Mesenchymal stem cell (in vitro differentiated cells and primary cell): ENCODE measurements around the gene HS1BP3.

Experiments
- DNase-seq: peaks from one replicate; pipeline ENCODE4 v3.0.0-alpha.2; 2013
- H2AFZ ChIP-seq: one replicate; pipeline ENCODE4 v1.6.1; 2013; ENCODE audit warnings: low read depth, mild to moderate bottlenecking, control low read depth, inconsistent platforms, low read length, moderate library complexity
- H2AK5ac ChIP-seq: 2 replicates; pipeline ENCODE4 v1.6.1; 2013; ENCODE audit warnings: low read length, moderate library complexity, mild to moderate bottlenecking, inconsistent platforms; ENCODE audit not compliant: severe bottlenecking
- H2BK120ac ChIP-seq: one replicate; pipeline ENCODE4 v1.6.1; 2013; ENCODE audit warnings: low read depth, mild to moderate bottlenecking, inconsistent platforms, low read length, moderate library complexity
- H2BK12ac ChIP-seq, 2 experiments: one replicate each; pipeline ENCODE4 v1.6.1; 2013; ENCODE audit warnings: inconsistent platforms in 2 of 2, low read length in 2 of 2, mild to moderate bottlenecking in 2 of 2, moderate library complexity in 2 of 2, control low read depth in 1 of 2
- H2BK15ac ChIP-seq: one replicate; pipeline ENCODE4 v1.6.1; 2013; ENCODE audit warnings: mild to moderate bottlenecking, low read depth, inconsistent platforms; ENCODE audit not compliant: poor library complexity, severe bottlenecking
- H2BK5ac ChIP-seq: 2 replicates; pipeline ENCODE4 v1.6.1; 2013; ENCODE audit warnings: low read depth, mild to moderate bottlenecking, low read length, control low read depth, inconsistent platforms; ENCODE audit not compliant: poor library complexity, severe bottlenecking
- H3K14ac ChIP-seq, 2 experiments: one replicate each; pipeline ENCODE4 v1.6.1; 2013; ENCODE audit warnings: inconsistent platforms in 2 of 2, low read length in 2 of 2, control low read depth in 1 of 2, mild to moderate bottlenecking in 1 of 2, moderate library complexity in 1 of 2
- H3K18ac ChIP-seq, 2 experiments: one replicate each; pipeline ENCODE4 v1.6.1; 2013; ENCODE audit warnings: inconsistent platforms in 2 of 2, low read length in 2 of 2, control low read depth in 1 of 2, low read depth in 1 of 2, mild to moderate bottlenecking in 1 of 2
- H3K23ac ChIP-seq, 2 experiments: one replicate each; pipeline ENCODE4 v1.6.1; 2013; ENCODE audit warnings: inconsistent platforms in 2 of 2, low read length in 2 of 2, mild to moderate bottlenecking in 2 of 2, moderate library complexity in 2 of 2, control low read depth in 1 of 2
- H3K27ac ChIP-seq: 2 replicates; pipeline ENCODE4 v1.5.1; 2013; ENCODE audit warnings: mild to moderate bottlenecking, moderate library complexity, low read length, control low read depth, inconsistent platforms; ENCODE audit not compliant: poor library complexity, severe bottlenecking
- H3K27me3 ChIP-seq, 2 experiments: 2 replicates each; pipeline versions ENCODE4 v1.6.1 to v1.7.0; 2013; ENCODE audit warnings: low read length in 2 of 2, mild to moderate bottlenecking in 2 of 2, moderate library complexity in 2 of 2, control low read depth in 1 of 2, inconsistent platforms in 1 of 2; ENCODE audit not compliant: control insufficient read depth in 1 of 2, insufficient read depth in 1 of 2
- H3K36me3 ChIP-seq, 2 experiments: 2 replicates each; pipeline versions ENCODE4 v1.6.1 to v1.7.0; 2013; ENCODE audit warnings: low read length in 2 of 2, control low read depth in 1 of 2, inconsistent platforms in 1 of 2, low read depth in 1 of 2, mild to moderate bottlenecking in 1 of 2; ENCODE audit not compliant: insufficient read depth in 2 of 2, control insufficient read depth in 1 of 2
- H3K4ac ChIP-seq, 2 experiments: one replicate each; pipeline ENCODE4 v1.6.1; 2013; ENCODE audit warnings: inconsistent platforms in 2 of 2, low read length in 2 of 2, mild to moderate bottlenecking in 2 of 2, moderate library complexity in 2 of 2, control low read depth in 1 of 2, low read depth in 1 of 2
- H3K4me1 ChIP-seq: 2 replicates; pipeline ENCODE4 v1.6.1; 2013; ENCODE audit warnings: low read depth, low read length, control low read depth; ENCODE audit not compliant: control insufficient read depth, insufficient read depth
- H3K4me2 ChIP-seq: 2 replicates; pipeline ENCODE4 v1.6.1; 2013; ENCODE audit warnings: low read length, mild to moderate bottlenecking, inconsistent platforms; ENCODE audit not compliant: poor library complexity, severe bottlenecking
- H3K4me3 ChIP-seq, 2 experiments: 2 replicates each; pipeline versions ENCODE4 v1.5.1 to v1.7.0; 2013; ENCODE audit warnings: low read length in 2 of 2, mild to moderate bottlenecking in 2 of 2, control low read depth in 1 of 2, low read depth in 1 of 2; ENCODE audit not compliant: insufficient read depth in 1 of 2
- H3K79me1 ChIP-seq: replicated peaks from 2 replicates; pipeline ENCODE4 v1.6.1; 2013; ENCODE audit warnings: mild to moderate bottlenecking, control low read depth, low read length, inconsistent platforms; ENCODE audit not compliant: poor library complexity, severe bottlenecking
- H3K9ac ChIP-seq: 2 replicates; pipeline ENCODE4 v1.7.0; 2013; ENCODE audit warnings: mild to moderate bottlenecking, low read length, moderate library complexity
- H3K9me3 ChIP-seq: 2 replicates; pipeline ENCODE4 v1.7.0; 2013; ENCODE audit warnings: mild to moderate bottlenecking, low read length; ENCODE audit not compliant: control insufficient read depth
- H4K8ac ChIP-seq: one replicate; pipeline ENCODE4 v1.6.1; 2013; ENCODE audit warnings: inconsistent platforms, mild to moderate bottlenecking, low read length, moderate library complexity
- H4K91ac ChIP-seq: one replicate; pipeline ENCODE4 v1.6.1; 2013; ENCODE audit warnings: mild to moderate bottlenecking, low read length, inconsistent platforms
- WGBS: methylation state at CpG from one replicate; pipeline ENCODE4 v1.1.7; 2013; ENCODE audit warnings: mixed read lengths; 5-methylcytosine and 5-hydroxymethylcytosine counted together

The HS1BP3 gene

DNA sequence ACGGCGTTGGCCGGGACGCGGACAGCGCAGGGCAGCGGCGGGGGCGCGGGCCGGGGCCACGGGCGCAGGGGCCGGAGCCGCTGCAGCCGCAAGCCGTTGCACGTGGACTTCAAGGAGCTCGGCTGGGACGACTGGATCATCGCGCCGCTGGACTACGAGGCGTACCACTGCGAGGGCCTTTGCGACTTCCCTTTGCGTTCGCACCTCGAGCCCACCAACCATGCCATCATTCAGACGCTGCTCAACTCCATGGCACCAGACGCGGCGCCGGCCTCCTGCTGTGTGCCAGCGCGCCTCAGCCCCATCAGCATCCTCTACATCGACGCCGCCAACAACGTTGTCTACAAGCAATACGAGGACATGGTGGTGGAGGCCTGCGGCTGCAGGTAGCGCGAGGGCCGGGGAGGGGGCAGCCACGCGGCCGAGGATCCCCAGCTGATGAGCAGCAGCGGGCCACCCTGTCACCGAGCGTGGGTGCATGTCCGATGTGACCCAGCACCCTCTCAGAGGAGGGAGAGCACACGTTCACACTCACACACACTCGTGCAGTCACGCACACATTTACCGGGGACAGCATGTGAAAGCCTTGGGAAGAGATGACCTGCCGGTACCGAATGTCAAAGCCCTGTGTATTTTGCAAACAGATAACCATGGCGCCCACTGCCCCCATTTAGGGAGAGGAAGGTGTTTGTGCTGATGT is 20.3 kb upstream of the HS1BP3 start:
- no peak overlapping the region for H2AK5ac ChIP-seq
- no peak overlapping the region for H2BK5ac ChIP-seq
- no peak overlapping the region for H2BK15ac ChIP-seq
- no peak overlapping the region for H2BK12ac ChIP-seq
- no peak overlapping the region for H3K4ac ChIP-seq
- H3K4me2 ChIP-seq, result no peak overlapping the region
- DNase-seq, result no peak
- no peak overlapping the region for H4K8ac ChIP-seq
- no peak overlapping the region for H2BK120ac ChIP-seq
- peaks cover 44% of the 10 kb centered on the region for H3K4me1 ChIP-seq
- H3K23ac ChIP-seq, result no peak overlapping the region
- no peak overlapping the region for H3K4me3 ChIP-seq
- peaks cover 10% of the 10 kb centered on the region for H3K79me1 ChIP-seq
- H3K14ac ChIP-seq, result no peak overlapping the region
- no peak overlapping the region for H3K18ac ChIP-seq
- no peak overlapping the region for H3K27ac ChIP-seq
- H3K9ac ChIP-seq, result no peak overlapping the region
- H3K9me3 ChIP-seq, result no peaks in the 10 kb centered on the region
- H2AFZ ChIP-seq, result no peak overlapping the region
- H3K27me3 ChIP-seq, result peaks cover 0 to 73% of the 10 kb centered on the region in 2 experiments
- H4K91ac ChIP-seq, result peak overlapping the region; percentile 2
- WGBS, result 57% methylated on average over 57 of the region's 60 CpGs
- H3K36me3 ChIP-seq, result peaks cover 0 to 46% of the 10 kb centered on the region in 2 experiments

DNA sequence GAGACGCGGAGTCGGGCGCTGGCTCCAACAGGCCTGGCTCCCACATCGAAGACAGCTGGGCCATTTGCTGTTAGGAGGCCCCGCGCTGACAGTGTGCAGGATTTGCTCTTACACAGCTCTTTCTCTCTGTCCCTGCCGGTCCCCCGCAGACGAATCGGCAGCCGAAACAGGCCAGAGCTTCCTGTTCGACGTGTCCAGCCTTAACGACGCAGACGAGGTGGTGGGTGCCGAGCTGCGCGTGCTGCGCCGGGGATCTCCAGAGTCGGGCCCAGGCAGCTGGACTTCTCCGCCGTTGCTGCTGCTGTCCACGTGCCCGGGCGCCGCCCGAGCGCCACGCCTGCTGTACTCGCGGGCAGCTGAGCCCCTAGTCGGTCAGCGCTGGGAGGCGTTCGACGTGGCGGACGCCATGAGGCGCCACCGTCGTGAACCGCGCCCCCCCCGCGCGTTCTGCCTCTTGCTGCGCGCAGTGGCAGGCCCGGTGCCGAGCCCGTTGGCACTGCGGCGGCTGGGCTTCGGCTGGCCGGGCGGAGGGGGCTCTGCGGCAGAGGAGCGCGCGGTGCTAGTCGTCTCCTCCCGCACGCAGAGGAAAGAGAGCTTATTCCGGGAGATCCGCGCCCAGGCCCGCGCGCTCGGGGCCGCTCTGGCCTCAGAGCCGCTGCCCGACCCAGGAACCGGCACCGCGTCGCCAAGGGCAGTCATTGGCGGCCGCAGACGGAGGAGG is 19.6 kb upstream of the HS1BP3 start:
- no peak overlapping the region for H3K4ac ChIP-seq
- no peak overlapping the region for H3K23ac ChIP-seq
- peaks cover 43% of the 10 kb centered on the region for H3K4me1 ChIP-seq
- no peak overlapping the region for H2AFZ ChIP-seq
- peaks cover 0 to 41% of the 10 kb centered on the region in 2 experiments for H3K36me3 ChIP-seq
- H3K9ac ChIP-seq, result no peak overlapping the region
- peaks cover 5 to 80% of the 10 kb centered on the region in 2 experiments for H3K27me3 ChIP-seq
- H3K14ac ChIP-seq, result no peak overlapping the region
- no peak for DNase-seq
- H3K9me3 ChIP-seq, result no peaks in the 10 kb centered on the region
- WGBS, result 69% methylated on average over 83 of the region's 83 CpGs
- no peak overlapping the region for H2BK5ac ChIP-seq
- no peak overlapping the region for H3K4me3 ChIP-seq
- no peak overlapping the region for H3K27ac ChIP-seq
- H2BK120ac ChIP-seq, result no peak overlapping the region
- H3K79me1 ChIP-seq, result peaks cover 10% of the 10 kb centered on the region
- H2BK12ac ChIP-seq, result no peak overlapping the region
- no peak overlapping the region for H2AK5ac ChIP-seq
- peak overlapping the region; percentile 27 for H4K91ac ChIP-seq
- H3K18ac ChIP-seq, result no peak overlapping the region
- H4K8ac ChIP-seq, result no peak overlapping the region
- H3K4me2 ChIP-seq, result no peak overlapping the region
- H2BK15ac ChIP-seq, result no peak overlapping the region

DNA sequence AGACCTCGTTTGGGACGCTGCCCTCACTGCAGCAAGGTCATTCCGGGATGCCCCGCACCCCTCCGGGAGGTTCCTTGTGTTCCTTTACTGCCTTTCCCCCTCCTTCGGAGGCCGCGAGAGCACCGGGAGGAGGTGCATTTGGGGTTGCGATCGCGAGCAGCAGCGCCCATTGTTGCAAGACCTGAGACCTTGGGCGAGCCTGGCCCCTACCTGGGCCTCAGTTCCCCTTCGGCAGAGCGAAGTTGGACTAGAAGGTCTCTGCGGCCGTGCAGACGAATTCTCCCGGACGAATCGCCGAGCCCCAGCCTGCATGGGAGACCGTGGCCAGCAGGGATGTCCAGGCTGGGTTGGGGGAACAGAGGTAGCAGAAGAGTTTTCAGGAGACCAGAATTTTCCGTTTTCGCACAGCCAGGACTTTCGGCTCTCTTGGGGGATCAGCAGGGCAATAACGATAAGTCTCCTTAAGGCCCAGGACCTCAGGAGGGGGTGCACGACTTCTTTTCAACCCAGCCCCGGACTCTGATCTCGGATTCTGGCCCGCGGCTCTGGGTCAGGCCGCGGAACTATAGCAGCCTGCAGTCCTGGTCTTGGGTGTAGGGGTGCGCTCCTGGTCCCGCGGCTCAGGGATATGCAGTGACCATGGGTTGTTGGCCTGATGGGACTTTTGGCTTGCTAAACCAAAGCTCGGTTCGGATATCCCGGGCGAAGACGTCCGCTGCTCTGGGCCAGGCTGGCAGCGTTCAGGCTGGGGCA is 18.8 kb upstream of the HS1BP3 start:
- Histone ChIP-seq H3K9me3 (no peaks in the 10 kb centered on the region), H3K4me2 (peak overlapping the region; percentile 17)
- 59% methylated on average over 45 of the region's 45 CpGs for WGBS

More for the DNA sequence above, 18.8 kb upstream of the HS1BP3 start:
- Histone ChIP-seq H4K91ac (no peak overlapping the region), H3K4me1 (peaks cover 44% of the 10 kb centered on the region), H3K9ac (no peak overlapping the region), H3K4ac (no peak overlapping the region), H3K27ac (no peak overlapping the region), H3K14ac (no peak overlapping the region), H3K27me3 (peaks cover 12 to 88% of the 10 kb centered on the region in 2 experiments), H2BK5ac (no peak overlapping the region), H3K4me3 (no peak overlapping the region), H3K18ac (no peak overlapping the region), H3K36me3 (peaks cover 0 to 39% of the 10 kb centered on the region in 2 experiments), H2BK12ac (no peak overlapping the region), H2BK120ac (no peak overlapping the region), H2BK15ac (no peak overlapping the region), H4K8ac (no peak overlapping the region), H3K79me1 (peaks cover 10% of the 10 kb centered on the region), H3K23ac (no peak overlapping the region), H2AK5ac (no peak overlapping the region), H2AFZ (no peak overlapping the region)
- no peak for DNase-seq
